Smooth muscle cell (in vitro differentiated cells): Measurements from ENCODE around the gene CNIH2. TPM values are rescaled to one million over a fixed set of nuclear protein-coding genes. Genes with fewer than 3 reads are reported as not detected.
A peak's percentile ranks its signal among the peaks of the same experiment; 100 is the strongest.

Experiments
- DNase-seq: peaks from one replicate; lab custom pipeline; 2025; ENCODE audit not compliant: unreplicated experiment; lab: John Stamatoyannopoulos, UW
- H2AFZ ChIP-seq: fragments of 200-600 bp; sonication (generic); 2 replicates; pipeline ENCODE4 v1.6.0; 2016; ENCODE audit warnings: antibody characterized with exemption, low read depth, mild to moderate bottlenecking
- H3F3A ChIP-seq: fragments of 200-600 bp; sonication (generic); 2 replicates; pipeline ENCODE4 v1.6.0; 2017; ENCODE audit warnings: antibody characterized with exemption, low read depth
- H3K27ac ChIP-seq: fragments of 200-600 bp; sonication (generic); 2 replicates; pipeline ENCODE4 v1.5.1; 2016; ENCODE audit warnings: low read depth, mild to moderate bottlenecking
- H3K27me3 ChIP-seq: fragments of 200-600 bp; sonication (generic); 2 replicates; pipeline ENCODE4 v1.6.1; 2016; ENCODE audit warnings: low read depth, mild to moderate bottlenecking
- H3K36me3 ChIP-seq: fragments of 200-600 bp; sonication (generic); 2 replicates; pipeline ENCODE4 v1.5.1; 2016; ENCODE audit warnings: low read depth
- H3K4me1 ChIP-seq: fragments of 200-600 bp; sonication (generic); 2 replicates; pipeline ENCODE4 v1.5.1; 2016; ENCODE audit warnings: low read depth
- H3K4me2 ChIP-seq: fragments of 200-600 bp; sonication (generic); 2 replicates; pipeline ENCODE4 v1.6.0; 2016; ENCODE audit warnings: mild to moderate bottlenecking
- H3K4me3 ChIP-seq: fragments of 200-600 bp; sonication (generic); 2 replicates; pipeline ENCODE4 v1.5.1; 2016; ENCODE audit warnings: mild to moderate bottlenecking
- H3K79me2 ChIP-seq: fragments of 200-600 bp; sonication (generic); 2 replicates; pipeline ENCODE4 v1.6.0; 2016; ENCODE audit warnings: low read depth, mild to moderate bottlenecking
- H3K9ac ChIP-seq: fragments of 200-600 bp; sonication (generic); 2 replicates; pipeline ENCODE4 v1.6.0; 2016; ENCODE audit warnings: low read depth
- H3K9me3 ChIP-seq: fragments of 200-600 bp; sonication (generic); replicated peaks from 2 replicates; pipeline ENCODE4 v1.5.1; 2016; ENCODE audit warnings: low read depth
- H4K20me1 ChIP-seq: fragments of 200-600 bp; sonication (generic); 2 replicates; pipeline ENCODE4 v1.6.0; 2016; ENCODE audit warnings: low read depth
- WGBS: methylation state at CpG from one replicate; pipeline ENCODE4 v1.1.7; 2016; ENCODE audit warnings: low lambda C conversion rate; 5-methylcytosine and 5-hydroxymethylcytosine counted together
- polyA plus RNA-seq: library from polyadenylated mRNA; unstranded; fragments of >200 nt; fragmentation: Nextera tagmentation; extraction: Ambion mirVana; gene quantifications from 2 replicates; pipeline ENCODE4 v1.2.1, GENCODE V29; 2016
- total RNA-seq: library from RNA; depleted of rRNA; stranded (reverse); fragments of >200 nt; gene quantifications from 2 replicates; pipeline ENCODE4 v1.2.3, GENCODE V29; 2014
- TF ChIP-seq, protein P1 (sequence below): fragments of 200-600 bp; sonication (generic); IDR thresholded peaks from 2 replicates; pipeline ENCODE4 v1.5.1; 2017; ENCODE audit warnings: borderline replicate concordance, mild to moderate bottlenecking, antibody characterized with exemption; ENCODE audit not compliant: insufficient read depth, poor library complexity, severe bottlenecking

The CNIH2 gene
- total and polyA plus RNA-seq, 2 experiments from 2014 or later = 12.2 to 17.0 TPM

DNA sequence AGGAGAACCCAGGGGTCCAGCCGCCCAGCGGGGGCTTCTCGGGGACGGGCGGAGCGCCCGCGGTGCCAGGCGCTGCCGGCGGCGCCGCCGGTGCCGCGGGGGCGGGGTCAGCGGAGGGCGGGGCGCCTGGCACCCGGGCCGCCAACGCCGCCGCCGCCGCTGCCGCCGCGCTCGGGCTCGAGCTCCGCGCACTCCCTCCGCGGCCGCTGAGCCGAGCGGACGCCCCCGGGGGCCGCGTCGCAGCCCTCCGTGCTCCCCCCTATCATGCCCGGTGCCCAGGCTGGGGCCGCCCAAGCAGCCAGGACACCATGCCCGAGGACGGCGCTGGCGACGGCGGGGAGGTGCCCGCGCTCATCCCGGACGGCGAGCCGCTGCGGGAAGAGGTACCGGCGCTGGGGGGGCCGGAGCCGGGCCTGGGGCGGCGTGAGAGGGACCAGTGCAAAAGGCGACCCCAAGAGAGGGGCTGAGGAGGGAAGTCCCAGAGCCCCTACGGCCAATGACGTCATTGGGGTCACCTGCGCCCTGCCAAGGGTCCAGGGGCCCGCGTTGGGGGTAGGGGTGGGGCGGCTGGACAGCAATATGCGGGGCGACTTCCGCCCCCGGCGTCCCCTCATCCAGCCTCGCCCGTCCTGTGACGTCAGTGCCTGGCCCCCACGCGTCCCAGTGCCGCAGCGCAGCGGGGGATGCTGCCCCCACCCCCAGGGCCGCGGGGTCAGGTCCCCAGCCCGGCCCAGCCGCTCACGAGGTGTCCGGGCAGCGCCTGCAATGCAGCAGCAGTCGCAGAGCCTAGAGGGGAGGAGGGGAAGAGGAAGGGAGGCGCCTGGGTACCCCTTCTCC lies 13.9 kb downstream of the CNIH2 start, which contains the start of gene TMEM151A:
Gene TMEM151A (plus strand): TSS at position 189 of the 837 bp plus-strand sequence. CDS start 120 bp downstream, at position 309.
- H3K4me2 ChIP-seq = peak within 1 kb of the TSS; percentile 84
- DNase-seq = no peak
- no peak within 1 kb of the TSS for H2AFZ ChIP-seq
- H3K9me3 ChIP-seq = no peaks in the 10 kb centered on the region
- H3K27ac ChIP-seq = no peak within 1 kb of the TSS
- H3K79me2 ChIP-seq = peaks cover 17% of the 10 kb centered on the region
- peak within 1 kb of the TSS; percentile 45 for H3K4me3 ChIP-seq
- TF ChIP-seq, protein P1, sequence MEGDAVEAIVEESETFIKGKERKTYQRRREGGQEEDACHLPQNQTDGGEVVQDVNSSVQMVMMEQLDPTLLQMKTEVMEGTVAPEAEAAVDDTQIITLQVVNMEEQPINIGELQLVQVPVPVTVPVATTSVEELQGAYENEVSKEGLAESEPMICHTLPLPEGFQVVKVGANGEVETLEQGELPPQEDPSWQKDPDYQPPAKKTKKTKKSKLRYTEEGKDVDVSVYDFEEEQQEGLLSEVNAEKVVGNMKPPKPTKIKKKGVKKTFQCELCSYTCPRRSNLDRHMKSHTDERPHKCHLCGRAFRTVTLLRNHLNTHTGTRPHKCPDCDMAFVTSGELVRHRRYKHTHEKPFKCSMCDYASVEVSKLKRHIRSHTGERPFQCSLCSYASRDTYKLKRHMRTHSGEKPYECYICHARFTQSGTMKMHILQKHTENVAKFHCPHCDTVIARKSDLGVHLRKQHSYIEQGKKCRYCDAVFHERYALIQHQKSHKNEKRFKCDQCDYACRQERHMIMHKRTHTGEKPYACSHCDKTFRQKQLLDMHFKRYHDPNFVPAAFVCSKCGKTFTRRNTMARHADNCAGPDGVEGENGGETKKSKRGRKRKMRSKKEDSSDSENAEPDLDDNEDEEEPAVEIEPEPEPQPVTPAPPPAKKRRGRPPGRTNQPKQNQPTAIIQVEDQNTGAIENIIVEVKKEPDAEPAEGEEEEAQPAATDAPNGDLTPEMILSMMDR = no peak
- no peaks in the 10 kb centered on the region for H3K36me3 ChIP-seq
- peaks cover 35% of the 10 kb centered on the region for H3K27me3 ChIP-seq
- peaks cover 15% of the 10 kb centered on the region for H3K4me1 ChIP-seq
- peaks cover 10% of the 10 kb centered on the region for H4K20me1 ChIP-seq
- no peak within 1 kb of the TSS for H3K9ac ChIP-seq
- no peaks in the 10 kb centered on the region for H3F3A ChIP-seq
- 8% methylated on average over 44 of the region's 95 CpGs for WGBS

DNA sequence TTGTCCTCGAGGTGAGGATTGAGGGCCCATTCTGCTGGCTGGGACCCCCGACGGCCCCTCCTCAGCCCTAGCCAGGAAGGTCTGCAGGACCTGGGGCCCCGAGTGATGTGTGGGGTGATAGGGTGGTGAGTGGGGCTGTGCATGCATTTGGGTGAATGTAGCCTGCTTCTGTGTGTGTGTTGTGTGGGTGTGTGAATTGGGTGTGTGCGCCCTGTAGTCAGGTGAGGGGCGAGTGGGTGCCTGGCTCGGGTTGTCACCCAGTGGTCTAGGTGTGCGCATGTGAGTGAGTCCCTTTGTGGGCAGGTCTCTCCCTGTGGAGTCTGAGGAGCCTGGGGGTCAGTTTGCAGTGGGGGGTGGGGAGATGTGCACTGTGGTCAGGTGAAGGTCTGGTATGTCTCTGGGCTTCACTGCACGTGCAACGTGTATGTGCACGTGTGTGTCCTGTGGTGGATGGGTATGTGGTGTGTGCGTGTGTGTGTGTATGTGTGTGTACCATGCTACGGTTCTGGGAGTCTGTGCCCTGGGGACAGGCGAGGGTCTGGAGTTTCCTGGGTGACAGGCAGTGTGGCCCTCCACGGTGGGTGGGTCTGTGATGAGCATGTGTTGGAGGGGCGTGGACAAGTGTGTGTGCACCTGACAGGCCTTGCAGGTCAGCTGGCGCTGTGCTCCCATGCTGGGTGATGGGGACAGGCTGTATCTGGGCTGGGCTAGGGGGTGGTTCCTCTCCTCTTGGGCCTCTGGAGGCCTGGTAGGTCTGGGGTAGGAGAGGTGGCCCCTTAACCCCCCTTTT lies 14.8 kb downstream of the CNIH2 start:
- Histone ChIP-seq H3K9me3 (no peaks in the 10 kb centered on the region), H3K4me2 (no peak overlapping the region), H3K4me3 (peak overlapping the region; percentile 45), H3K79me2 (peaks cover 8% of the 10 kb centered on the region), H3K27me3 (peaks cover 35% of the 10 kb centered on the region), H3K4me1 (peaks cover 13% of the 10 kb centered on the region), H3K9ac (no peak overlapping the region), H3K36me3 (no peaks in the 10 kb centered on the region), H2AFZ (no peak overlapping the region), H3F3A (no peaks in the 10 kb centered on the region), H4K20me1 (peaks cover 7% of the 10 kb centered on the region), H3K27ac (no peak overlapping the region)
- WGBS = 81% methylated on average over 17 of the region's 17 CpGs
- TF ChIP-seq, protein P1 = no peak
- no peak for DNase-seq

GRCh38 chr11:66293352-66293751 lies 15.4 kb downstream of the CNIH2 start:
- H3K36me3 ChIP-seq = no peaks in the 10 kb centered on the region
- H2AFZ ChIP-seq = no peak overlapping the region
- no peak overlapping the region for H3K9ac ChIP-seq
- no peak for DNase-seq
- H3K4me3 ChIP-seq = no peak overlapping the region
- H3F3A ChIP-seq = no peaks in the 10 kb centered on the region
- H3K79me2 ChIP-seq = peaks cover 2% of the 10 kb centered on the region
- TF ChIP-seq, protein P1 = no peak
- 89% methylated on average over 3 of the region's 4 CpGs for WGBS
- H4K20me1 ChIP-seq = peaks cover 7% of the 10 kb centered on the region
- H3K27ac ChIP-seq = no peak overlapping the region
- H3K4me2 ChIP-seq = no peak overlapping the region
- H3K27me3 ChIP-seq = peaks cover 35% of the 10 kb centered on the region
- H3K4me1 ChIP-seq = peaks cover 7% of the 10 kb centered on the region
- H3K9me3 ChIP-seq = no peaks in the 10 kb centered on the region
